Lower lobe of right lung (tissue), 2 donors: ENCODE results near the gene SORCS2. TPM values are rescaled to one million over a fixed set of nuclear protein-coding genes. Genes with fewer than 3 reads are reported as not detected.

Source experiments
- ATAC-seq, 2 donors: fragments of 200-7000 bp; cut with Tn5 transposase; one replicate each; pipeline ENCODE4 v1.9.1; 2020 to 2022; ENCODE audit warnings: mild to moderate bottlenecking in 2 of 2, moderate library complexity in 2 of 2
- DNase-seq: peaks from one replicate; pipeline ENCODE4 v3.0.0-alpha.2; 2020
- H3K27ac ChIP-seq: fragments of 200-600 bp; one replicate; pipeline ENCODE4 v1.8.0; 2022
- H3K27me3 ChIP-seq: fragments of 200-600 bp; one replicate; pipeline ENCODE4 v1.8.0; 2022; ENCODE audit warnings: low read depth
- H3K36me3 ChIP-seq: fragments of 200-600 bp; one replicate; pipeline ENCODE4 v1.8.0; 2022; ENCODE audit warnings: mild to moderate bottlenecking
- H3K4me1 ChIP-seq: fragments of 200-600 bp; one replicate; pipeline ENCODE4 v1.8.0; 2022
- H3K4me3 ChIP-seq: fragments of 200-600 bp; one replicate; pipeline ENCODE4 v1.8.0; 2022; ENCODE audit warnings: mild to moderate bottlenecking
- H3K9me3 ChIP-seq: fragments of 200-600 bp; one replicate; pipeline ENCODE4 v1.8.0; 2022
- CTCF ChIP-seq: fragments of 200-600 bp; IDR thresholded peaks from one replicate; pipeline ENCODE4 v1.8.0; 2022; ENCODE audit warnings: antibody characterized with exemption, mild to moderate bottlenecking
- intact Hi-C: fragments of 100-400 bp; cut with DNase I; formaldehyde crosslinking; loops from one replicate; pipeline ENCODE4 v1.11.0; 2022
- total RNA-seq: library from RNA; stranded (reverse); fragmentation: NEBNext Ultra II Directional; extraction: Animal tissue kit (Norgen Biotek cat#: 25700); gene quantifications from one replicate; pipeline ENCODE4 v1.2.1, GENCODE V29; 2021
- donor health status: DM: no; HTN: yes; CAD: no; lungs with severe emphysema.

Gene SORCS2
- total RNA-seq, 1 donor from 2014 or later: 5.8 TPM

DNA sequence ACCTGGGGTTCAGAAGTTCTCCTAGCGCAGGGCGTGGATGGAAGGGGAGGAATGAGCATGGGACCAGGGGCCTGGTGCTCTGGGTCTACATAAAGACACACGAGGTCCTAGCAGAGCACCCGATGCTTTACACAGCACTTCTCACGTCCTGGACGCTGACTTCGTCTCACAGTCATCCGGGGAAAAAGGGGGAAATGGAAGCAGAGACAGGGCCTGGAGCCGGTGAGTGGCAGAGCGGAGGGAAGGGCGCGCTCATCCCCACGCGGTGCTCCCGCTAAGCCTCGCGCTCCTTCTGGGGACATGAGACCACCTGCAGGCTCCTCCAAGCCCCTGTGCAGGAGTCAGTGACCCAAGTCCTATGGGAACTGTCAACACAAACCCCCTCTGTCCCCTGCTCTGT is 589.7 kb downstream of the SORCS2 start:
- Histone ChIP-seq H3K9me3 (no peaks in the 10 kb centered on the region), H3K36me3 (peaks cover 34% of the 10 kb centered on the region), H3K4me1 (peaks cover 20% of the 10 kb centered on the region), H3K4me3 (no peak overlapping the region), H3K27ac (peak overlapping the region; percentile 54), H3K27me3 (no peaks in the 10 kb centered on the region)
- peak; percentile 33 for DNase-seq
- no peak for TF ChIP-seq CTCF
- ATAC-seq: no peak
- intact Hi-C loops: no loop called here

GRCh38 chr4:7782783-7783182 is 590.4 kb downstream of the SORCS2 start:
- peaks cover 28% of the 10 kb centered on the region for H3K36me3 ChIP-seq
- ATAC-seq: no peak

GRCh38 chr4:7783541-7783940 is 591.2 kb downstream of the SORCS2 start:
- H3K9me3 ChIP-seq: no peaks in the 10 kb centered on the region
- peaks cover 20% of the 10 kb centered on the region for H3K36me3 ChIP-seq
- H3K27ac ChIP-seq: no peak overlapping the region
- ATAC-seq (no peak), DNase-seq (no peak)
- intact Hi-C loops: no loop called here
- H3K4me1 ChIP-seq: peaks cover 20% of the 10 kb centered on the region
- no peak for TF ChIP-seq CTCF
- no peak overlapping the region for H3K4me3 ChIP-seq
- H3K27me3 ChIP-seq: no peaks in the 10 kb centered on the region

More at GRCh38 chr4:7782783-7783182, 590.4 kb downstream of the SORCS2 start:
- no peaks in the 10 kb centered on the region for H3K9me3 ChIP-seq
- H3K27me3 ChIP-seq: no peaks in the 10 kb centered on the region
- no peak for TF ChIP-seq CTCF
- H3K4me3 ChIP-seq: no peak overlapping the region
- H3K27ac ChIP-seq: no peak overlapping the region
- intact Hi-C loops: no loop called here
- no peak for DNase-seq
- peaks cover 20% of the 10 kb centered on the region for H3K4me1 ChIP-seq

GRCh38 chr4:7784131-7784870 is 592.0 kb downstream of the SORCS2 start:
- intact Hi-C loops: no loop called here
- Histone ChIP-seq H3K9me3 (no peaks in the 10 kb centered on the region), H3K4me1 (peaks cover 26% of the 10 kb centered on the region), H3K4me3 (no peak overlapping the region), H3K27ac (no peak overlapping the region), H3K27me3 (no peaks in the 10 kb centered on the region), H3K36me3 (peaks cover 20% of the 10 kb centered on the region)
- no peak for TF ChIP-seq CTCF
- no peak for ATAC-seq
- DNase-seq: no peak

GRCh38 chr4:7785017-7785416 is 592.7 kb downstream of the SORCS2 start:
- no peaks in the 10 kb centered on the region for H3K9me3 ChIP-seq
- ATAC-seq (no peak), DNase-seq (no peak)
- H3K4me3 ChIP-seq: no peak overlapping the region
- no peak overlapping the region for H3K27ac ChIP-seq
- peaks cover 20% of the 10 kb centered on the region for H3K36me3 ChIP-seq
- H3K27me3 ChIP-seq: no peaks in the 10 kb centered on the region
- peaks cover 31% of the 10 kb centered on the region for H3K4me1 ChIP-seq
- intact Hi-C loops: no loop called here
- no peak for TF ChIP-seq CTCF
